Osteoblast (primary cell): ENCODE data around the gene SP140L. TPM values are rescaled to one million over a fixed set of nuclear protein-coding genes. Genes with fewer than 3 reads are reported as not detected.
"Not testable (repeated sequence)": the region's sequence is repeated elsewhere in the genome, so short reads cannot be mapped to it uniquely, and the experiment has no call there.

Experiments used
- DNase-seq: peaks from one replicate; pipeline ENCODE4 v3.0.0; 2011; ENCODE audit warnings: low spot score, mixed read lengths; ENCODE audit not compliant: insufficient read length; ENCODE audit errors: missing footprints
- H2AFZ ChIP-seq: 2 replicates; pipeline ENCODE4 v1.6.0; 2011; ENCODE audit warnings: mild to moderate bottlenecking, low read length
- H3K27ac ChIP-seq: 2 replicates; pipeline ENCODE4 v1.5.1; 2011; ENCODE audit warnings: mild to moderate bottlenecking, low read depth, low read length, moderate library complexity
- H3K27me3 ChIP-seq: 2 replicates; pipeline ENCODE4 v1.6.0; 2012; ENCODE audit warnings: mild to moderate bottlenecking, control low read depth, inconsistent platforms, low read length, moderate library complexity; ENCODE audit not compliant: insufficient read depth
- H3K36me3 ChIP-seq: 2 replicates; pipeline ENCODE4 v1.5.1; 2011; ENCODE audit warnings: mild to moderate bottlenecking, low read length, control low read depth, moderate library complexity; ENCODE audit not compliant: insufficient read depth
- H3K4me1 ChIP-seq: 2 replicates; pipeline ENCODE4 v1.5.1; 2011; ENCODE audit warnings: mild to moderate bottlenecking, low read length, control low read depth, moderate library complexity; ENCODE audit not compliant: insufficient read depth
- H3K4me2 ChIP-seq: 2 replicates; pipeline ENCODE4 v1.6.0; 2011; ENCODE audit warnings: mild to moderate bottlenecking, low read length; ENCODE audit not compliant: insufficient read depth
- H3K4me3 ChIP-seq: fragments of 200-600 bp; sonication (generic); 3 replicates; pipeline ENCODE4 v1.5.1; 2012; ENCODE audit warnings: mild to moderate bottlenecking, low read length, inconsistent platforms; ENCODE audit not compliant: insufficient read depth
- H3K79me2 ChIP-seq: 2 replicates; pipeline ENCODE4 v1.6.0; 2012; ENCODE audit warnings: mild to moderate bottlenecking, low read length, control low read depth, inconsistent platforms; ENCODE audit not compliant: insufficient read depth
- H3K9me3 ChIP-seq: 2 replicates; pipeline ENCODE4 v1.5.1; 2011; ENCODE audit warnings: low read depth, low read length, control low read depth
- H4K20me1 ChIP-seq: 2 replicates; pipeline ENCODE4 v1.6.0; 2012; ENCODE audit warnings: mild to moderate bottlenecking, low read length, control low read depth; ENCODE audit not compliant: insufficient read depth
- CTCF ChIP-seq: IDR thresholded peaks from 2 replicates; pipeline ENCODE4 v1.5.1; 2011; ENCODE audit warnings: mild to moderate bottlenecking, low read depth, low read length, moderate library complexity; ENCODE audit errors: extremely low read depth
- total RNA-seq: library from RNA; depleted of rRNA; stranded (reverse); fragments of >200 nt; gene quantifications from 2 replicates; pipeline ENCODE4 v1.2.3, GENCODE V29; 2012

The SP140L gene
- total RNA-seq, 1 donor, result 15.6 TPM

DNA sequence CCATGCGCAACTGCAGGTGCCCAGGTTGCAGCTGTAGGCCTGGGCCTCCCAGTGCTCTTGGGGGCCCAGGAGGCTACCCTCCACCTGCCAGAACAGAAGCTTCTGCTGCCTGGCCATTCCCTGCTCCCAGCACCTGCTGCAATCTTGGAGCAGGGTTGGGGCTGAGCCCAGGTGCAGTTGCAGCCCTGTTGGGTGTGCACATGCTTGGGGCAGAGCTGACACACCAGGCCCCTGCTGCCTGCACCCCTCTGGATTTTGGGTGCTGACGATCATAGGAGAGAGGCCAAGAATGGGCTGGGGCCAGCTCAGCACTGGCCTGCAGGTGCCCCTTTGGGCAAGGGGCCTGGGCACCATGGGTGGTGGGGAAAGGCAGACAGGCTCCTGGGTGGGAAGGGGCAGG is 20.5 kb upstream of the SP140L start:
- Histone ChIP-seq H3K4me2 (no peak overlapping the region), H3K27me3 (no peaks in the 10 kb centered on the region), H3K36me3 (no peaks in the 10 kb centered on the region), H3K9me3 (no peaks in the 10 kb centered on the region), H3K79me2 (no peaks in the 10 kb centered on the region), H2AFZ (no peak overlapping the region), H3K4me3 (no peak overlapping the region), H4K20me1 (no peaks in the 10 kb centered on the region), H3K27ac (no peak overlapping the region), H3K4me1 (no peaks in the 10 kb centered on the region)
- no peak for TF ChIP-seq CTCF
- DNase-seq, result no peak

- no peak overlapping the region for H3K4me2 ChIP-seq
- H3K9me3 ChIP-seq, result no peaks in the 10 kb centered on the region
- H3K79me2 ChIP-seq, result no peaks in the 10 kb centered on the region
- no peaks in the 10 kb centered on the region for H3K27me3 ChIP-seq
- TF ChIP-seq CTCF, result no peak
- no peak overlapping the region for H3K4me3 ChIP-seq
- no peak overlapping the region for H2AFZ ChIP-seq
- no peaks in the 10 kb centered on the region for H3K36me3 ChIP-seq
- H3K27ac ChIP-seq, result no peak overlapping the region
- H4K20me1 ChIP-seq, result no peaks in the 10 kb centered on the region
- peaks cover under 1% of the 10 kb centered on the region for H3K4me1 ChIP-seq
- DNase-seq, result no peak
Observed at GRCh38 chr2:230307485-230307884, 19.5 kb upstream of the SP140L start.

DNA sequence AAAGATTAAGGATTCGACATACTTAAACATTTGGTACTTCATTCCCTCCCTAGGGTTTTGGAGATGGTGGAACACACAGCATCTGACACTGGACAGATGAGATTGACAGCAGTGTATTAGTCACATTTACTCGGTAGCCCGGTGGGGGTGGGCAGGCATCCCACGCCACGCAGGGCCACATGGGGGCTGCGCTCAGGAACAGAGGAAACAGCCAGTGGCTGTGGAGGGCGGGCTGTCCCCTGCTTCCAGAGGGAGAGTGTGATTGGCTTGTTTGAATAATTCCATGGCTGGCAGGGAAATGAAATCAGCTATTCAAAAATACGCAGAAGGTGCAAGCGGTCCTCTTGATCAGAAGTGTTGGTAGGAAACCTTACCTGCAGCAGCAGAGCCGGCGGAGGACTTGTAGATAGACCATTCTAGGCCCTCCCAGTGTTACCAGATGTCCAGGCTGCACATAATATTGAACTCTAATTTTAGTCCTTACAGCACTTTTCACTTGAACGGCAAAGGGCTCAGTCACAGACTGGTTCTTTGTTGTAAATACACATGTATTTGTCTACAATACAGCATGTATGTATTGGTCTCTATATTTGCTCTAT is 18.5 kb upstream of the SP140L start:
- no peaks in the 10 kb centered on the region for H3K27me3 ChIP-seq
- H4K20me1 ChIP-seq, result no peaks in the 10 kb centered on the region
- H3K9me3 ChIP-seq, result no peaks in the 10 kb centered on the region
- H3K79me2 ChIP-seq, result no peaks in the 10 kb centered on the region
- no peak overlapping the region for H3K4me2 ChIP-seq
- H3K36me3 ChIP-seq, result no peaks in the 10 kb centered on the region
- DNase-seq, result no peak
- no peak overlapping the region for H3K4me3 ChIP-seq
- H3K4me1 ChIP-seq, result peaks cover 5% of the 10 kb centered on the region
- H2AFZ ChIP-seq, result no peak overlapping the region
- no peak for TF ChIP-seq CTCF
- no peak overlapping the region for H3K27ac ChIP-seq

DNA sequence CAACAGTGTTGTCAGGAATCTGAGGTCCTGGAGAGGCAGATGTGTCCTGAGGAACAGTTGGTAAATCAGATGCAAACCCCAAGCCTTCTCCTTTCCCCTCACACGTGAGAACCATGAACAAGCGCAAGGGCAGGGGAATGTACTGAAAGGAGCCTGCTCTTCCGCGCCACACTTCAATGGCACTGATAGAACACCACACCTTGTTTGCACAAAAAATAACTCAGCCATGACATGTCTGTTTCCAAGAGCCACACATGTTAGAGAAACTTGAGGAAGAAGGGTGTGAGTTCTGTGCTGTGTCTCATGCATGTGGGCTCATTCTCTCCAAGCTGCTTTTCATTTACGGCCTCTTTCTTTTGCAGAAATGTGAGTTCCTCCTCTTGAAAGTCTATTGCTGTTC is 16.2 kb upstream of the SP140L start:
- not testable (repeated sequence) for H3K79me2 ChIP-seq, H3K4me3 ChIP-seq, DNase-seq, H3K9me3 ChIP-seq, H3K4me1 ChIP-seq, H2AFZ ChIP-seq, H3K27me3 ChIP-seq, H3K27ac ChIP-seq, H3K36me3 ChIP-seq, H3K4me2 ChIP-seq, H4K20me1 ChIP-seq

- H4K20me1 ChIP-seq, H3K4me2 ChIP-seq, H3K27me3 ChIP-seq, H3K4me1 ChIP-seq, H3K9me3 ChIP-seq, H3K27ac ChIP-seq, H3K36me3 ChIP-seq, H3K4me3 ChIP-seq, DNase-seq, H3K79me2 ChIP-seq, H2AFZ ChIP-seq: not testable (repeated sequence)
Observed at GRCh38 chr2:230311634-230312033, 15.4 kb upstream of the SP140L start.
